ENCODE data around the gene KMT2E. TPM values are rescaled to one million over a fixed set of nuclear protein-coding genes. Genes with fewer than 3 reads are reported as not detected.

KMT2E gene
- total and polyA plus RNA-seq, 2 donors (not counting 1 experiment from before 2014, with no cell fraction given), result 32.4 to 328 TPM

DNA sequence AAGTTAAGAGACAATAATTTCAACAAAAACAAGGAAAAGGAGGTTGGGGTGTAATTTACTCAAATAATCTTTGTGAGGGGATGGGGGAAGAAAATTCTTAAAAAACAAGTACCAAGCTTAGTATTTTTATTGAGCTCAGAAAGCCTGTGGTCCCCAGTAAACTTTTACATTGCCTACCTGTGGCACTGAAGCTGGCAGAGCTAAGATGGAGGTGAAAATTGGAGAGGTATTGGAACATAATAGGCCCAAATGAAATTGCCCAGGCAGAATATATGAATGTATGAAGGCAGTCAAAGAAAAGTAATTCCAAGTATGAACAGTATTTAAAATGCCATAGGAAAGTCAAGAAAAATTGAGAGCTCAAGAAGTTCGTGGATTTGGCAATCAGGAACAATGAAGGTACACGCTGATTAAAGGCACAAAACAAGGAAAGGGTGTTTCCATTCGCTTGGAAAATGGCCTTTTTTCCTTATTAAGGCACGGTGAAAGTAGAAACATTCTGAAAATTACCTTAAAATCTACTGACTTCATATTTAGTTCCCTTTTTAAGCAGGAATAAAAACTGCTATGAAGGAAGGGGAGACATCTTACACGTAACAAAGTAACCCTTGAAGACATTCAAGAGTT is 3.4 kb upstream of the KMT2E start:
- 8% methylated on average over 2 of the region's 5 CpGs for WGBS (ENCODE audit: insufficient coverage)

More for the DNA sequence above, 3.4 kb upstream of the KMT2E start:
- Mint-ChIP-seq H3K4me3 (peak overlapping the region; percentile 99), H3K9me3 (ENCODE audit: insufficient read depth) (no peaks in the 10 kb centered on the region), H3K27me3 (no peaks in the 10 kb centered on the region), H3K27ac (peak overlapping the region; percentile 100), H3K4me1 (peaks cover 54% of the 10 kb centered on the region)
- ChIA-PET CTCF (interaction anchor here (0.7 to 16.1 kb wide), 12 partner anchors 16 to 90 kb away, joined by 3 to 282 read pairs (median 3); no protein-coding TSS in a partner anchor), POLR2A (interaction anchor here (1.4 to 8.5 kb wide), 3 partner anchors 20 to 68 kb away, joined by 4 to 99 read pairs (median 11); no protein-coding TSS in a partner anchor)
- peak overlapping the region; percentile 95 to 99 (median 99) for H3K4me3 ChIP-seq (ENCODE audit: control extremely low read depth in 1 of 5, extremely low read depth in 1 of 5, insufficient read depth in 1 of 5, low read depth in 2 of 5, low read length in 4 of 5)
- peaks cover 46 to 50% of the 10 kb centered on the region in 2 donors for H3K4me1 ChIP-seq (ENCODE audit: control insufficient read depth in 2 of 2, insufficient read depth in 2 of 2, low read length in 2 of 2)
- peak overlapping the region; percentile 82 for H3K4me2 ChIP-seq (replicated peaks; ENCODE audit: low read depth, low read length, poor library complexity, severe bottlenecking)
- H3K9ac ChIP-seq (ENCODE audit: low read length), result peak overlapping the region; percentile 100
- no peaks in the 10 kb centered on the region for H3K9me3 ChIP-seq (ENCODE audit: control extremely low read depth in 1 of 3, control insufficient read depth in 2 of 3, insufficient read depth in 1 of 3, low read length in 2 of 3)
- H3K36me3 ChIP-seq (replicated peaks in 1 of 2; ENCODE audit: control extremely low read depth in 1 of 2, control insufficient read depth in 1 of 2, extremely low read depth in 1 of 2, insufficient read depth in 2 of 2, low read length in 1 of 2), result peaks cover 0 to 16% of the 10 kb centered on the region in 2 experiments
- H3K27me3 ChIP-seq (replicated peaks in 1 of 4; ENCODE audit: control extremely low read depth in 1 of 4, control insufficient read depth in 3 of 4, insufficient read depth in 4 of 4, low read length in 3 of 4), result no peaks in the 10 kb centered on the region
- ATAC-seq (ENCODE audit: low read depth) (no peak), DNase-seq (peak; percentile 37)
- no peak overlapping the region for H2AFZ ChIP-seq (ENCODE audit: insufficient read depth, low read depth, low read length, poor library complexity, severe bottlenecking)
- TF ChIP-seq EZH2 (IDR thresholded peaks at IDR 0.05; ENCODE audit: borderline replicate concordance, insufficient read depth, low read depth, low read length, poor library complexity, severe bottlenecking), result no peak
- TF ChIP-seq, protein P1, sequence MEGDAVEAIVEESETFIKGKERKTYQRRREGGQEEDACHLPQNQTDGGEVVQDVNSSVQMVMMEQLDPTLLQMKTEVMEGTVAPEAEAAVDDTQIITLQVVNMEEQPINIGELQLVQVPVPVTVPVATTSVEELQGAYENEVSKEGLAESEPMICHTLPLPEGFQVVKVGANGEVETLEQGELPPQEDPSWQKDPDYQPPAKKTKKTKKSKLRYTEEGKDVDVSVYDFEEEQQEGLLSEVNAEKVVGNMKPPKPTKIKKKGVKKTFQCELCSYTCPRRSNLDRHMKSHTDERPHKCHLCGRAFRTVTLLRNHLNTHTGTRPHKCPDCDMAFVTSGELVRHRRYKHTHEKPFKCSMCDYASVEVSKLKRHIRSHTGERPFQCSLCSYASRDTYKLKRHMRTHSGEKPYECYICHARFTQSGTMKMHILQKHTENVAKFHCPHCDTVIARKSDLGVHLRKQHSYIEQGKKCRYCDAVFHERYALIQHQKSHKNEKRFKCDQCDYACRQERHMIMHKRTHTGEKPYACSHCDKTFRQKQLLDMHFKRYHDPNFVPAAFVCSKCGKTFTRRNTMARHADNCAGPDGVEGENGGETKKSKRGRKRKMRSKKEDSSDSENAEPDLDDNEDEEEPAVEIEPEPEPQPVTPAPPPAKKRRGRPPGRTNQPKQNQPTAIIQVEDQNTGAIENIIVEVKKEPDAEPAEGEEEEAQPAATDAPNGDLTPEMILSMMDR (IDR thresholded peaks at IDR 0.05), result no peak
- intact Hi-C loops (cut with micrococcal nuclease), result loop anchor here (5.0 to 10.0 kb wide), 3 partner anchors 342 to 1104 kb away; partner anchors contain the start of genes RINT1 and SYPL1
- peaks cover 92% of the 10 kb centered on the region for H3K79me2 ChIP-seq (ENCODE audit: control insufficient read depth, insufficient read depth, low read length)
- H3K27ac ChIP-seq (ENCODE audit: low read length in 2 of 2), result peak overlapping the region; percentile 100
- no peaks in the 10 kb centered on the region for H4K20me1 ChIP-seq (ENCODE audit: control insufficient read depth, insufficient read depth, low read length, poor library complexity, severe bottlenecking)
